AG10803 (cell line): ENCODE data around the gene SVBP.
A peak's percentile ranks its signal among the peaks of the same experiment; 100 is the strongest.

Experiments
- DNase-seq: peaks from one replicate; pipeline ENCODE4 v3.0.0; 2010; ENCODE audit warnings: low read depth
- H3K4me3 ChIP-seq: 2 replicates; pipeline ENCODE4 v1.5.1; 2011; ENCODE audit warnings: mild to moderate bottlenecking, low read length, control low read depth
- CTCF ChIP-seq: conservative IDR thresholded peaks from 2 replicates; pipeline ENCODE4 v1.5.1; 2011; ENCODE audit warnings: mild to moderate bottlenecking, low read length, control low read depth, inconsistent platforms

Gene SVBP

GRCh38 chr1:42847111-42847595 is 30.0 kb upstream of the SVBP start:
- TF ChIP-seq CTCF = no peak
- DNase-seq = no peak

GRCh38 chr1:42846257-42847110 is 29.3 kb upstream of the SVBP start, which contains the start of gene ZNF691:
Gene ZNF691, plus strand, starts transcription at chr1:42846613. Its CDS starts 3,046 bp downstream, at chr1:42849659.
- peak; percentile 50 for TF ChIP-seq CTCF
- DNase-seq = peak; percentile 97
- peak within 1 kb of the TSS; percentile 90 for H3K4me3 ChIP-seq

More at GRCh38 chr1:42847111-42847595, 30.0 kb upstream of the SVBP start:
- H3K4me3 ChIP-seq = peak overlapping the region; percentile 90

GRCh38 chr1:42845866-42846256 is 28.7 kb upstream of the SVBP start:
- H3K4me3 ChIP-seq = peak overlapping the region; percentile 90
- no peak for TF ChIP-seq CTCF
- no peak for DNase-seq

GRCh38 chr1:42845193-42845592 is 28.0 kb upstream of the SVBP start:
- no peak for TF ChIP-seq CTCF
- H3K4me3 ChIP-seq = no peak overlapping the region
- no peak for DNase-seq

- DNase-seq = peak; percentile 20
- H3K4me3 ChIP-seq = no peak overlapping the region
- TF ChIP-seq CTCF = no peak
These were observed 27.5 kb upstream of the SVBP start for GRCh38 chr1:42844592-42845140.

- no peak overlapping the region for H3K4me3 ChIP-seq
- DNase-seq = no peak
- no peak for TF ChIP-seq CTCF
These were observed 24.4 kb upstream of the SVBP start for GRCh38 chr1:42841440-42842147.
